Measurements from ENCODE around the gene ZNRF1. TPM values are rescaled to one million over a fixed set of nuclear protein-coding genes. Genes with fewer than 3 reads are reported as not detected.
"Not testable (repeated sequence)": the region's sequence is repeated elsewhere in the genome, so short reads cannot be mapped to it uniquely, and the experiment has no call there.

The ZNRF1 gene
- total RNA-seq, 4 donors from 2014 or later, result 18.2 to 28.3 (median 23.6) TPM

DNA sequence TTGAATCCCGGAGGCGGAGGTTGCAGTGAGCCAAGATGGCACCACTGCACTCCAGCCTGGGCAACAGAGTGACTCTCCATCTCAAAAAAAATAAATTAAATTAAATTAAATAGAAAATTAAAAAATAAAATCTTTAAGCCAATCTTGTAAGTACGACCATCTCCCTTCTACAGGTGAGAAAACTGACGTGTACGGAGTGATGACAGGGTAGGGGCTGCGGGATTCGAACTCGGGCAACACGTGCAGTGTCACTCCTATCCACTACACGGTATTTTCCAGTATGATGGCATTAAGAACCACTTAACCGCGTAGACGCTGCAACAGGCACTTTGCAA lies 14.7 kb upstream of the ZNRF1 start:
- DNase-seq (ENCODE audit: extremely low spot score), result no peak
- WGBS, result 31% methylated on average over 12 of the region's 13 CpGs
- peak overlapping the region; percentile 73 to 99 (median 88) for H3K4me3 ChIP-seq
- intact Hi-C loops (cut with DNase I), result no loop called here
- TF ChIP-seq, protein P1, sequence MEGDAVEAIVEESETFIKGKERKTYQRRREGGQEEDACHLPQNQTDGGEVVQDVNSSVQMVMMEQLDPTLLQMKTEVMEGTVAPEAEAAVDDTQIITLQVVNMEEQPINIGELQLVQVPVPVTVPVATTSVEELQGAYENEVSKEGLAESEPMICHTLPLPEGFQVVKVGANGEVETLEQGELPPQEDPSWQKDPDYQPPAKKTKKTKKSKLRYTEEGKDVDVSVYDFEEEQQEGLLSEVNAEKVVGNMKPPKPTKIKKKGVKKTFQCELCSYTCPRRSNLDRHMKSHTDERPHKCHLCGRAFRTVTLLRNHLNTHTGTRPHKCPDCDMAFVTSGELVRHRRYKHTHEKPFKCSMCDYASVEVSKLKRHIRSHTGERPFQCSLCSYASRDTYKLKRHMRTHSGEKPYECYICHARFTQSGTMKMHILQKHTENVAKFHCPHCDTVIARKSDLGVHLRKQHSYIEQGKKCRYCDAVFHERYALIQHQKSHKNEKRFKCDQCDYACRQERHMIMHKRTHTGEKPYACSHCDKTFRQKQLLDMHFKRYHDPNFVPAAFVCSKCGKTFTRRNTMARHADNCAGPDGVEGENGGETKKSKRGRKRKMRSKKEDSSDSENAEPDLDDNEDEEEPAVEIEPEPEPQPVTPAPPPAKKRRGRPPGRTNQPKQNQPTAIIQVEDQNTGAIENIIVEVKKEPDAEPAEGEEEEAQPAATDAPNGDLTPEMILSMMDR (IDR thresholded peaks at IDR 0.05), result no peak
- TF ChIP-seq POLR2A (IDR thresholded peaks at IDR 0.05; ENCODE audit: low read depth) (no peak), POLR2AphosphoS5 (IDR thresholded peaks at IDR 0.05) (no peak), EP300 (IDR thresholded peaks at IDR 0.05) (no peak)
- H3K4me1 ChIP-seq, result peaks cover 4 to 30% (median 23%) of the 10 kb centered on the region in 4 donors
- peak overlapping the region in 3 of 4 donors; percentile 78 to 79 (median 79) for H3K27ac ChIP-seq (replicated peaks in 1 of 4)
- no peaks in the 10 kb centered on the region for H3K9me3 ChIP-seq
- no peaks in the 10 kb centered on the region for H3K36me3 ChIP-seq
- H3K27me3 ChIP-seq, result no peaks in the 10 kb centered on the region

DNA sequence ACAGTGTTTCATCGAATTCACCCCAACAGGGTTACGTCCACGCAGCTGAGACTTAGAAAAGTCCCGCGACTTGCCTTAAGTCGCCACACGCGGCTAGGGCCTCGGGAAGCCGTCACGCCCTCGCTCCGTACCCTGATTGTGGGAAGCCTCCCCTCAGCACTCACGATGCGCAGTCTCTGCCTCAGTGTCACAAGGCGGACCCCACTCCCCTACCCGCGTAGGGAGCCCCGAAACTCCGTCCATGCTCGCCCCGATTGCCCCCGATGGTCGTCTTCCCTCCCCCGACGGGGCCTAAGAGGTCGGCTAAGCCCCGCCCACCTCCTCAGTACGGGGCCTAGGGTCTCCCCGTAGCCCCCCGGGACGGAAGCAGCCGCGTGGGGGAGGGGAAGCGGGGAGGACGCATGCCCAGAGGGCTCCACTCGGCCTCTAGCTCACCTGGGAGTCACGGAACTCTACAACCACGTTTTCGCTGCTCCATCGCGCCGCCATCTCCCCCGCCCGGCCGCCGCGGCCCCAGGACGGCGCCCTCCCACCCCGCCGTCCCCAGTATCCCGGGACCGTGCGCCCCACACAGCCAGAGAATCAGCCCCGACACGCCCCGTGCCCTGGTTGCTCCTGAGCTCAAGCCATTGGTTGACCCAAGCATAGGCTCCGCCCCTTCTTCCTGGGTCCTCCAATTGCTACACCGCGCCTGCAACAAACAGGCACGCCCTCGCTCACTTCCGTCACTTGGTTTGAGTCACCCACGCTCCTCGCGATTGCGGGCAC lies 14.1 kb upstream of the ZNRF1 start, which contains the start of gene WDR59:
Gene WDR59 (minus strand): TSS at position 595 of the 768 bp plus-strand sequence. CDS start 106 bp downstream, at position 489.
- H3K27me3 ChIP-seq, result no peaks in the 10 kb centered on the region
- H3K9me3 ChIP-seq, result no peaks in the 10 kb centered on the region
- DNase-seq (ENCODE audit: extremely low spot score), result peak; percentile 100
- TF ChIP-seq, protein P1 (IDR thresholded peaks at IDR 0.05), result no peak
- TF ChIP-seq EP300 (IDR thresholded peaks at IDR 0.05) (no peak), POLR2AphosphoS5 (IDR thresholded peaks at IDR 0.05) (peak; percentile 77 to 89), POLR2A (IDR thresholded peaks at IDR 0.05; ENCODE audit: low read depth) (no peak)
- H3K27ac ChIP-seq (replicated peaks in 1 of 4), result peak within 1 kb of the TSS; percentile 78 to 80 (median 79)
- peak within 1 kb of the TSS; percentile 73 to 99 (median 88) for H3K4me3 ChIP-seq
- H3K36me3 ChIP-seq, result no peaks in the 10 kb centered on the region
- WGBS, result 4% methylated on average over 13 of the region's 68 CpGs
- intact Hi-C loops (cut with DNase I), result no loop called here
- H3K4me1 ChIP-seq, result peaks cover 4 to 30% (median 23%) of the 10 kb centered on the region in 4 donors

DNA sequence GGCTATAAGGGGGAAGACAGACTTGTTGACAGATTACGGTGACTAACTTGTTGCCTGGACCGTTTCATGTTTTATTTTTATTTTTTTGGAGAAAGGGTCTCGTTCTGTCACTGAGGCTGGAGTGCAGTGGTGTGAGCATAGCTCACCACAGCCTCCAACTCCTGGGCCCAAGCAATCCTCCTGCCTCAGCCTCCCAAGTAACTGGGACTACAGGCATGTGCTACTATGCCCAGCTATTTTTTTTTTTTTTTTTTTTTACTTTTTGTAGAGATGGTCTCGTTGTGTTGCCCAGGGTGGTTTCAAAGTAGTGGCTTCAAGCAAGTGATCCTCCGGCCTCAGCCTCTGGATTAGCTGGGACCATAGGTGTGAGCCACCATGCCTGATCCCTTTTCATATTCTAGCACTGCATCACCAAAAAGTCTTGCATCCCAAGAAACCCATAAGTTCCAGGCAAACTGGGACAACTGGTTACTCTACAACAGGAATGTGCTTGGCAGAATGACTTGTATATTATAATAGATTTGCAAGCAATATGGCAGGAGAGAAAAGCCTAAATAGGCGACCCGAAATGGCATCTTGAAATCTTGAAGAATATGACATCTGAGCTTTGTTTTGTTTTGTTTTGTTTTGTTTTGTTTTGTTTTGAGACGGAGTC lies 11.7 kb upstream of the ZNRF1 start:
- intact Hi-C loops (cut with DNase I), result no loop called here
- TF ChIP-seq POLR2AphosphoS5 (IDR thresholded peaks at IDR 0.05) (no peak), POLR2A (IDR thresholded peaks at IDR 0.05; ENCODE audit: low read depth) (no peak), EP300 (IDR thresholded peaks at IDR 0.05) (no peak)
- TF ChIP-seq, protein P1 (IDR thresholded peaks at IDR 0.05), result no peak
- Histone ChIP-seq H3K4me1 (peaks cover 4 to 30% (median 23%) of the 10 kb centered on the region in 4 donors), H3K9me3 (no peaks in the 10 kb centered on the region), H3K4me3 (no peak overlapping the region), H3K36me3 (no peaks in the 10 kb centered on the region), H3K27me3 (no peaks in the 10 kb centered on the region), H3K27ac (replicated peaks in 1 of 4) (no peak overlapping the region)
- DNase-seq (ENCODE audit: extremely low spot score), result no peak
- WGBS, result 85% methylated on average over 8 of the region's 8 CpGs

DNA sequence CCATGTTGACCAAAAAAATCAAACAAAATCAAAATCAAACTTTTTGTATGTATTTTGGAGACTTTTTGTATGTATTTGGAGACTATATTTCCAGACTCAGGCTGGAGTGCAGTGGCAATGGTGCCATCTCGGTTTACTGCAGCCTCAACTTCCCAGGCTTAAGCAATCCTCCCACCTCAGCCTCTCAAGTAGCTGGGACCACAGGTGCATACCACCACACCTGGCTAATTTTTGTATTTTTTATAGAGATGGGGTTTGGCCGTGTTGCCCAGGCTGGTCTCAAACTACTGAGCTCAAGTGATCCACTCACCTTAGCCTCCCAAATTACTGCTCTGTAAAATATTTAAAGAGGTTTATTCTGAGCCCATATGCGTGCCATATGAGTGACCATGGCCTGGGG lies 9.0 kb upstream of the ZNRF1 start:
- H3K36me3 ChIP-seq; H3K27me3 ChIP-seq; DNase-seq (ENCODE audit: extremely low spot score); intact Hi-C loops (cut with DNase I); H3K9me3 ChIP-seq; H3K27ac ChIP-seq (replicated peaks in 1 of 4); H3K4me1 ChIP-seq; H3K4me3 ChIP-seq: not testable (repeated sequence)
- WGBS, result 98% methylated on average over 3 of the region's 3 CpGs

DNA sequence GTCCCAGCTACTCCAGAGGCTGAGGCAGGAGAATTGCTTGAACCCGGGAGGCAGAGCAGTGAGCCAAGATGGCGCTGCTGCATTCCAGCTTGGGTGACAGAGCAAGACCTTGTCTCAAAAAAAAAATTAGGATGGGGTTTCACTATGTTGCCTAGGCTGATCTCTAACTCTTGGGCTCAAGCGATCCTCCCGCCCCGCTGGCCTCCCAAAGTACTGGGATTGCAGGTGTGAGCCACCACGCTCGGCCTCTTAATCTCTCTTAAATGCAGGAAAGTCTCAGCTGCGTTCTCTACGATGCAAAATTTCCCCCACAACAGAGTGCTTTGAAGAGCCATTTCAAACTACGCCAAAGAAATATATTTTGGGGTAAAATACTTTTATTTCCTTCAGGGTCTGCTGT lies 8.0 kb upstream of the ZNRF1 start:
- no peaks in the 10 kb centered on the region for H3K36me3 ChIP-seq
- H3K4me1 ChIP-seq, result no peaks in the 10 kb centered on the region
- no peak overlapping the region for H3K27ac ChIP-seq (replicated peaks in 1 of 4)
- TF ChIP-seq EP300 (IDR thresholded peaks at IDR 0.05), result no peak
- no peak for TF ChIP-seq POLR2AphosphoS5 (IDR thresholded peaks at IDR 0.05)
- TF ChIP-seq, protein P1 (IDR thresholded peaks at IDR 0.05), result no peak
- TF ChIP-seq POLR2A (IDR thresholded peaks at IDR 0.05; ENCODE audit: low read depth), result no peak
- no peaks in the 10 kb centered on the region for H3K27me3 ChIP-seq
- H3K9me3 ChIP-seq, result no peaks in the 10 kb centered on the region
- 98% methylated on average over 10 of the region's 10 CpGs for WGBS
- H3K4me3 ChIP-seq, result no peak overlapping the region
- intact Hi-C loops (cut with DNase I), result no loop called here
- DNase-seq (ENCODE audit: extremely low spot score), result no peak
